ENCODE measurements around the gene GPATCH8.
"Not testable (repeated sequence)": the region's sequence is repeated elsewhere in the genome, so short reads cannot be mapped to it uniquely, and the experiment has no call there.

GPATCH8 gene

DNA sequence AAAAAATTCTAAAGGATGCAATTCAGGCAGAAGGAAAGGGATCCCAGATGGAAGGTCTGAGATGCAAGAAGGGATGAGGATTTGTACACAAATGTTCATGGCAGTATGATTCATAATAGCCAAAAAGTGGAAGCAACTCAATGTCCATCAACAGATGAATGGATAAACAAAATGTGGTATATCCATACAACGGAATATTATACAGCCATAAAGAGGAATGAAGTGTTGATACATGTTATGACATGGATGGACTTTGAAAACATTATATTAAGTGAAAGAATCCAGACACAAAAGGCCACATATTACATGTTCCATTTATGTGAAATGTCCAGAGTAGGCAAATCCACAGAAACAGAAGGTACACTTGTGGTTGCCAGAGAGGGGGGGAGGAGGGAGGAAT is 23.9 kb upstream of the GPATCH8 start:
- DNase-seq = no peak

DNA sequence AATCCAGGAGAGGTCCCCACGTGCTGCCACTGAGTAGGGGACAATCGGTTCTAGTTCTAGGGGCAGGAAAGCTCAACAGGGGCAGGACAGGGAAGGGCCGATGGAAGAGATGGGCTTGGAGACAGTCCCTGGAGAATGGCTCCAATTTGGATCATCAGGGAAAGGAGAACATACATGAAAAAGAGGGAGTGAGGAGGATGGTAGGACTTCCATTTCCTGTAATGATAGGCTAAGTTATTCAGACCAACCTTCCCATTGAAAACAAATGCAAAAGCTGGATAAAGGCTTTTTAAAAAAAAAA is 20.4 kb upstream of the GPATCH8 start:
- DNase-seq = no peak

DNA sequence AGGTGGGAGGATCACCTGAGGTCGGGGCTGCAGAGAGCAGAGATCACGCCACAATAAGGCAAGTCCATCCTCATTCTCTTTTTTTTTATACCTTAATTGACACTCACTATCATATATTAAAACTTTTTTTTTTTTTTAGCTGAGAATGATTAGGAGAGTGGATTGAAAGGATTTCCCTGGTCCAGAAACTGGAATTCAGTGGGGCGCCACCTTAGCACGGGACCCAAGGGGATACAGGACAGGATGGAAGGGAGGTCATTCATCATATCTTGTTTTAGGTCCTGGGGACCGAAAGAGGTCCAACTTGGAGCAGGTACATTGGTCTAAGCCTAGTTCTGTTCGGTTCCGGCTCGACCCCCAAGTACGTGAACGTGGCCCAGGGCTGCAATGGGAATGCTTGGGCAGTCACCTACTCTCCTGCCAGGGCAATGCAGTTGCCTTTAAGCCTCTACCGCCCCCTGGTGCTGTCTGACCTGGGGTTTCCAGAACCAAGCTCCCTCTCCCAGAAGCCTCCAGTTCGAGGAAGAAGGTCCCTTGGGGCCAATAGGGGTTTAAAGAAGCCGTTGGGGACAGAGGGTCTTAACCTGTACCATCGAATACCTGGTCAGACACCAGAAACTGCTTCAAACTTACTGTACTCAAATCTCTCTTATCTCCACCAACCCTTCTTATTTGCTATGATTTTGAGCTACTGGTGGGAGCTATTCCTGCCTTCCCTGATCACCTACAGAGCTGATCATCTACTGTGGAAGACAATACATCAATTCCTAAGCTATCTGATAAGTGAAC is 19.9 kb upstream of the GPATCH8 start:
- DNase-seq = peak; percentile 77

- no peak for DNase-seq
These were observed 14.8 kb upstream of the GPATCH8 start for GRCh38 chr17:44518032-44518431.

DNA sequence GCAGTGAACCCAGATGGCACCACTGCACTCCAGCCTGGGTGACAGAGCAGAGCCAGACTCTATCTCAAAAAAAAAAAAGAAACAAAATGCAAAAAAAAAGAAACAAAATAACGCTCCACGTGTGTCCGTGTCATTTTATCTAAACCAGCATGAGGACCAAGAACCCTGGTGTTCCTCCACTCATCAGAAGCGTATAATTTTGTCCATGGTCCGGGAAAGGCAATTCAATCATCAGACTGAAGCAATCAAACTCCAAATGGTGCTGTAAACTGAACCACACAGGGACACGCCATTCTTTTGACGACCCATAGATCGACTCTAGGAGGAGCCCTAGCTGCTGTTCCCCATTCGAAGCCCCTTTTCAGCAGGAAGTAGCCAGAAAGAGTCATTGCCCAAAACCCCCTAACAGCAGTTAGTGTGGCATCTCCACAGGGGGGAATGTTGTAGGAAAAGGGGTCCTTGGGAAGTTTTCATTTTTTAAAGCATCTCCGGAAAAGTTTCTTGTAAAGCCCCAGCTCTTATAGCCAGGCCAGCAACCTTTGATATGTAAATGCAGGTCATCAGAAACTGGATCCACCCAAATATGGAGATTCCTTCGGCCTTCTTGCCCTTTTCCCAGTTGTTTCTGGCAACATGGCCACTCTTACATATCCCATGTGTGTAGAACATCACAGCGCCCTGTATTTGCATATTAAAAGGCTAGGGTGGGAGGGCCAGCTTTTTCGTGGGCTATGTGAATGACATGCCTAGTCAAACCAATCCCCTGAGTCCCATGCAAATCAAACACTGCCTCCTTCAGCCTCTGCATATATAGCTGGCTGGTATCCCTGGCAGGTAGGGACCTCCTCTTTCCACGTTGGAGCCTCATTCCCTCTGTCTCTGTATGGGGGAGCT is 8.3 kb upstream of the GPATCH8 start:
- DNase-seq = not testable (repeated sequence)

- not testable (repeated sequence) for DNase-seq
These were observed 3.9 kb upstream of the GPATCH8 start for GRCh38 chr17:44506939-44507604.

DNA sequence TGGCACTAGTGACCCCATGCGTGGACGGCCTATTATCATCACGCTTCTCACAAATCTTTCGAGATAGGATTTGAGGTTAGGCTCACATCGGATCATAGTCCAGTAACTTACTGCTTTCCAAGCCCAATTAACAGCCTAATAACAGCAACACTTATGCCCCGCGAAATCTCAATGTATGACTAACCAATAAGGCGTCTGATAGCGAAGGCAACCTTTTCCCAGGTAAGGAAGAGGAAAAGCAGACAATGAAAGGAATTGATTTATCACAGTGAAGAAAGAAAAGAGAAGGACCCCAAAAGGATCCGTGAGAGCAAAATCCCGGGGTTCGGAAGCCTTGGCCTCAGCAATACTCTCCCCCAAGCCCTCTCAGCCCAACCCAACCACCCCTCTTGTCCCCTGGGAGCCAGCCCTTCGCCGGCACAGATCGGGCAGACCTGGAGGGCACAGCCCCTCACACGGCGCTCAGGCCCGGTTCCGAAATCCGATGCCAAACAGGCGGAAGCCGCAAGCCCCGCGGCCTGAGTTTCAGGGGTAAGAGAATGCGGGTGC is 534 bp downstream of the GPATCH8 start:
- DNase-seq = no peak

DNA sequence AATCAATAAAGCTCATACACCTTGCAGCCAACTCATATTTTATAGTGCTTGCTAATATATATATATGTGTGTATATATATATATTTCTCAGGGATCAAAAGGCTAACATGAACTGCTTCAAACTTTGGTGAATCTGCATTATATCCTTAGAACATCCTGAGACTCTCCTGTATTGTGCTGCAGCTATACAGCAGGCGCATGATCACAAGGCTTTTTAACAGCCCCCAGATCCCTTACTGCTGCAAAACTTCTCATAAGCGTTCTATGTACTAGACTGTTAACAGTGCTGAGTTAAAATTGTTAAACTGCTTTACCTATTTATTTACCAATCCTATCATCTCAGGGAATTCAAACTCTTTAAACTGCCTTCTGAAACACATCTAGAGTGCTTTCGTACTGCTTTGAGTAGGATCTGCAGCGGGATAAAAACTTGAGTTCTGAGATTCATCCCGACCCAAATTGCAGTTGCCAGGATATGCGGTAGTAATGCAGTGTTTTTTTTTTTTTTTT is 1.3 kb downstream of the GPATCH8 start:
- no peak for DNase-seq

GRCh38 chr17:44499722-44500121 is 3.5 kb downstream of the GPATCH8 start:
- no peak for DNase-seq

- DNase-seq = no peak
These were observed 6.4 kb downstream of the GPATCH8 start for GRCh38 chr17:44496815-44497214.

DNA sequence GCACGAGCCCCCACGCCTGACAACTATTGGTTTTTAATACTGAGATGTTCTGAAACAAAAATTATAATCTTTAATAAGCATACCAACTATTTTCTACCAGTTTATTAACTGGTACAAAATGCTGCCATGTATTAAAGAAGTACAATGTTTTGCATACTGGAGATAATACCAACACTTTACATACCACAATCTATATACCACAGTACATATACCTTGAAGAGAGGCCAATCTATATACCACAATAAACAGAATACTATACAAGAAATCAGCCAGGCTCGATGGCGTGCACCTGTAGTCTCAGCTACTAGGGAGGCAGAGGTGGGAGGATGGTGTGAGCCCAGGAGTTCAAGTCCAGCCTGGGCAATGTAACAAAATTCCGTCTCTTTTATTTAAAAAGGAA is 9.9 kb downstream of the GPATCH8 start:
- DNase-seq = no peak

- no peak for DNase-seq
These were observed 10.4 kb downstream of the GPATCH8 start for GRCh38 chr17:44492706-44493272.

DNA sequence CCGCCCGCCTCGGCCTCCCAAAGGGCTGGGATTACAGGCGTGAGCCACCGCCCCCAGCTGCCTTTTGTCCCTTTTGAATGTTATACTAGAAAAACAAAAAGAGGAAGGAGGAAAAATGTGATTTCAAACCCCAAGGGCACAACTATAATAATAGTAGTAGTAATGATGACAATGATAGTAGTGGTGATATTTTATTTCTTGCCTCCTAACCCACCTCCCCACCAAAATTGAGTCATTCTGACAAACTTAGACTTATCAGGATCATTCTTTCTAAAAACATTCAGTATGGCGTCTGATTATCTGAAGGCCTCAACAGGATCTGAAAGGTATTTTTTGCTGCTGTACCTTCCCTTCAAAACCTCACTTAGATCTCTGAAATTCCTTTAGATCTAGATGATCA is 13.6 kb downstream of the GPATCH8 start:
- DNase-seq = no peak

DNA sequence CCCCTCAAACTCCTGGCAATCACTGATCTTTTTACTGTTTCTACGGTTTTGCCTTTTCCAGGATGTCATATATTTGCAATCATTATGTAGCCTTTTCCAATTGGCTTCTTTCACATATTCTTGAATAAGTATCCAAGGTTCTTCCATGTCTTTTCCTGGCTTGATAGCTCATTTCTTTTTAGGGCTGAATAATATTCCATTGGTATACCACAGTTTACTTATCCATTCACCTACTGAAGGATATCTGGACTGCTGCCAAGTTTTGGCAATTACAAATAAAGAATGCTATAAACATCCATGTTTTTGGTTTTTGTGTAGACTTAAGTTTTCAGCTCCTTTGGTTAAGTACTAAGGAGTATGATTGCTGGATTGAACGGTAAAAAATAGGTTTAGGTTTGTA is 16.0 kb downstream of the GPATCH8 start:
- DNase-seq = no peak

DNA sequence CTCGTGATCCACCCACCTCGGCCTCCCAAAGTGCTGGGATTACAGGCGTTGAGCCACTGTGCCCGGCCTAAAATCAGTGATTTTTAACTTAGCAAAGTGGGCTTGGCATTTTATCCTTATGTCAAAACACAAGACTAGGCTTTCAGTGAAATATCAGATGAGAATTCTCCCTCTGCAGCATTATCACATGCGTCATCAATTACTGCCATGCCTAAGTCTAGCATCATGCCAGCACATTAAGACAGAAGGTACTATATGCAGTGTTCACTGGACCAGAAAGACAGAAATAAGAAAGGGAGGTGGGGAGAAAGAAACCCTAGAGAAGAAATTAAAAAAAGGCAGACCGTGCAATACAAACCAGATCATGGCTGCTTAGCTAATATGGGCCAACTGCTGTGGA is 29.8 kb downstream of the GPATCH8 start:
- no peak for DNase-seq

DNA sequence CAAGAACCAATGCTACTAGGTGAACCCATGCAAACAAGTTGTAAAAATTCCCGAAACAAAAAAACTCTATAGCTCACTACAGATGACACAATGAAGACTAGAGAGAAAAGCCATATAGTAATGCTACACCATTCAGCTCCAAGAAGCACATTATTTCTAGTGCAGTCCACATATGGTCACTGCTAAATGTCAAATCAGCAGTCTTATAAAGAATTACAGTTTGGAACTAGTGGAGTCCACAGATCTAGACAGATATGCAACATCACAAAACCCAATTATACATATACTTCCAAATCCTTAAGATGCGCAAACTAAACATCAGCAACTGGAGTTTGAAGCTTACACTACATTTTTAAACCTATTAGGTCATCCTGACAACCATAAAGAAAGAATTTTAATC is 33.5 kb downstream of the GPATCH8 start:
- DNase-seq = no peak

DNA sequence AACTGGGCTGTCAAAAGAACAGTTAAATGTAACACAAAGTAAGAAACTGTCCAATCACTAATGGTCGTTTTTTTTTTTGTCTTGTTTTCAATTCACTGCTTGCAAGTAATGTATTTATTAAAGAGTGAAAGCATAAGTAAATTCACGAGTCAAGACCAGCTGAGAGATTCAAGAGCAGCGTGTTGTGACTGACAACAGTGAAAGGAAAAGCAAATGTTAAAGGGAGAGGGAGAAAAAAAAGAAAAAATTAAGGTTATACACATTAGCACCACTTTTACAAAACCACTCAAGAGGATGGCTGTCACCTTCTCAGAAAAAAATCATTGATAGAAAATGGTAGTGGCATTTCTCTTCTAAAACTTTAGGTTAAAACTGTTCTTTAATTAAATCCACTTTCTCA is 36.1 kb downstream of the GPATCH8 start:
- DNase-seq = no peak

DNA sequence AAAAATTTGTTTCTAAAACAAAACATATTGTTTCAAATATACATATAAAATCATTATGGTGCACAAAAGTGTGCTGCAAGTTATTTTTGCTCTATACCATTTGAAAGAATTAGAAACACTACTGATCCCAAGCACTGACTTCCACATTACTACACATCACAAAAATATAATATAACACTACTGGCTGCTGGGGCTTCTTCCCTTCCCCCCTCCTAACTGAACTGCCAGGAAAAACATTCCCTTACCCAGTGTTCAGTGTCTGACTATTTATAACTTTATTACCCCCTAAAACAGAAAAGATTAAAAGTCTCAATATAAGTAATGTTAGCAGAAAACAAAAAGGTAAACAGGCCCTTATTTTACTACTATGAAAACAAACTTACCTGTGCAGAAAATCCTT is 36.9 kb downstream of the GPATCH8 start:
- no peak for DNase-seq

DNA sequence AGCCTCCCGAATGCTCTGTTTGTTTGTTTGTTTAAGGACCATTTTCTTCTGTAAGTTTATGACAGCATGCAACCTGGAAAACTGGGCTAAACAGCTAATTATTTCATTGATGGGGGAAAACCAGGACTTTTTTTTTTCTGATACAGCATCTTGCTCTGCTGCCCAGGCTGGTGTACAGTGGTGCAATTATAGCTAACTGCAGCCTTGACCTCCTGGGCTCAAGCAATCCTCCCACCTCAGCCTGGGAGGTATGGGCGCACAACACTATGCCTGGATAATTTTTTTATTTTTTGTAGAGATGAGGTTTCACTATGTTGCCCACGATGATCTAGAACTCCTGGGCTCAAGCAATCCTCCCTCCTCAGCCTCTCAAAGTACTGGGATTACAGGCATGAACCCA is 37.3 kb downstream of the GPATCH8 start:
- no peak for DNase-seq

GRCh38 chr17:44465276-44465675 is 37.9 kb downstream of the GPATCH8 start:
- no peak for DNase-seq

DNA sequence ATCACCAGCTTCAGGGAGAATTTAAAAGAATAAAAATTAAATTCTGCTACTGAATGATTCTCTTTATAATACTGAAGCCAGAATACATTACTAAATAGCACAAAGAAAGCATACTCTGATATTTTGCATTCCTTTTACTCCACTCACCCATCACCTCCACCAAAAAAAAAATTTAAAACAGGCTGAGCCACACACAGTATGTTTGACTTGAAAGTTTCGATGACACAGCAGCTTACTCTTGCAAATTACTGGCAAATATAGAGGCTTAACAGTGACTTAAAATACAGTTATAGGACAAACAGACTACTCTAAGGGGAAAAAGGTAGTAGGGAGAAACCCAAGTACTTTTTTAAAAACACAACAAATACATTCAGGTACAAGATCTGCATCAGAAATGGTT is 39.2 kb downstream of the GPATCH8 start:
- no peak for DNase-seq

- DNase-seq = no peak
These were observed 51.4 kb downstream of the GPATCH8 start for GRCh38 chr17:44451832-44452231.

DNA sequence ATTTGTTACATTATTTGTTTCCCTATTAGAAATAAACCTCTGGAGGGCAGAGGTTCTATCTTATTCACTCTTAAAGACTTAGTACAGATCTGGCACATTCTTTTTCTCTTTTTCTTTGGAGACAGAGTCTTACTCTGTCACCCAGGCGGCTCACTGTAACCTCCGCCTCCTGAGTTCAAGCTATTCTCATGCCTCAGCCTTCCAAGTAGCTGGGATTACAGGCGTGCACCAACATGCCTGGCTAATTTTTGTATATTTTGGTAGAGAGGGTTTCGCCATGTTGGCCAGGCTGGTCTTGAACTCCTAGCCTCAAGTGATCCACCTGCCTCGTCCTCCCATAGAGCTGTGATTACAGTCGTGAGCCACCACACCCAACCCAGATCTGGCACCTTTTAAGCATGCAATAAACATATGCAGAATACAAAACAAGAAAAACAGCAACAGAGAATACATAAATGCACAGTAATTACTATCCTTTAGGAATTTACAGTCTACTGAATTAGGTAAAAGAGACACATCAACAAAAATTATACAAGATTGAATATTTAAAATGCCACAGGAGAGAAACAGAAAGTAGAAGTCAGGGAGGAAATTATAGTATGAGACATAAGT is 52.1 kb downstream of the GPATCH8 start:
- no peak for DNase-seq

Data from COR-L47 (cell line).